Esophagus muscularis mucosa (tissue), 3 donors: ENCODE results near the gene FIGLA.

Experiments
- CTCF ChIP-seq, 3 experiments: fragments of 200-600 bp in 2 of 3; fragments of 450-650 bp in 1 of 3; sonication (generic) in 2 of 3; IDR thresholded peaks; one replicate each; pipeline ENCODE4 v1.5.1; 2017 to 2019; ENCODE audit warnings: antibody characterized with exemption in 3 of 3, mild to moderate bottlenecking in 2 of 3, moderate library complexity in 1 of 3
- POLR2AphosphoS5 ChIP-seq, 2 donors: sonication (generic); formaldehyde crosslinking; IDR thresholded peaks; one replicate each; pipeline ENCODE4 v1.6.1; 2017; ENCODE audit warnings: antibody characterized with exemption in 2 of 2

DNA sequence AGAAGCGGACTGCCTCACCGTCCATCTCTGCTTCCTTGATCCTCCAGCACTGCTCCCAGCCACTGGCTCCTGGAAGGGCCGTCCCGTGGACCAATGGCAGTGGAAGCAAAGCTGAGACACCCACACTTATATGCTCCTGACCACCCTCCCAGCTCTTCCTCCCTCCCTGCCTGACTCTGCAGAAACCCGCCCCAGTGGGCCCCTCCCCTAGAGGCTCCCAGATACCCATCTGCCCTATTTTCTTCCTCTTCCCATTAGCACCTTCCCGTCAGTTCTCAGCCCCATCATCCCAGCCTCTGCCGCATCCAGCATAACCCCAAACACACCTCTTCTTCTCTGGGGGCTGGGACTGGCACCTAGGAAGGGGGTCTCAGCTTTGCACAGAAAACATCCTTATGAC, 30.1 kb upstream of the FIGLA start, which contains the start of gene CLEC4F:
- TF ChIP-seq CTCF (IDR thresholded peaks at IDR 0.05), result no peak
- TF ChIP-seq POLR2AphosphoS5 (IDR thresholded peaks at IDR 0.05), result no peak
